Panc1 (cell line): ENCODE measurements around the gene VSX2. TPM values are rescaled to one million over a fixed set of nuclear protein-coding genes. Genes with fewer than 3 reads are reported as not detected.

Source experiments
- ATAC-seq: fragments of 200-7000 bp; cut with Tn5 transposase; 2 replicates; pipeline ENCODE4 v1.9.1; 2020; ENCODE audit warnings: mild to moderate bottlenecking, moderate library complexity
- BruUV-seq: library from RNA; stranded (reverse); fragments of 400-500 nt; replicated peaks from 2 replicates; lab custom pipeline; 2021; lab: Mats Ljungman, UMichigan
- CTCF ChIA-PET: fragments of 300-600 bp; sonication (Branson Sonifier 250); formaldehyde crosslinking; loops from one replicate; lab custom pipeline; 2022; ENCODE audit warnings: antibody characterized with exemption; lab: Charles Lee
- POLR2A ChIA-PET: fragments of 300-600 bp; sonication (Branson Sonifier 250); formaldehyde crosslinking; loops from one replicate; lab custom pipeline; 2022; ENCODE audit warnings: antibody characterized with exemption; lab: Charles Lee
- DNase-seq: peaks from one replicate; pipeline ENCODE4 v3.0.0-alpha.2; 2010; ENCODE audit warnings: low read depth, low spot score
- H3K27ac ChIP-seq: 2 replicates; pipeline ENCODE4 v1.5.1; 2011; ENCODE audit warnings: mild to moderate bottlenecking, low read length, inconsistent platforms
- H3K27me3 ChIP-seq: fragments of 200-500 bp; sonication (Bioruptor generic); 2 replicates; pipeline ENCODE4 v1.6.0; 2014; ENCODE audit warnings: low read length, inconsistent platforms; ENCODE audit not compliant: control insufficient read depth, insufficient read depth
- H3K36me3 ChIP-seq: fragments of 200-500 bp; sonication (Bioruptor generic); 2 replicates; pipeline ENCODE4 v1.5.1; 2014; ENCODE audit warnings: inconsistent platforms, mild to moderate bottlenecking, low read length, moderate library complexity; ENCODE audit not compliant: control insufficient read depth, insufficient read depth
- H3K4me1 ChIP-seq: 2 replicates; pipeline ENCODE4 v1.5.1; 2011; ENCODE audit warnings: inconsistent platforms, mild to moderate bottlenecking, low read length, moderate library complexity; ENCODE audit not compliant: control insufficient read depth, insufficient read depth
- H3K4me3 ChIP-seq, 2 experiments: 2 replicates each; pipeline ENCODE4 v1.5.1; 2011 to 2012; ENCODE audit warnings: low read depth in 2 of 2, low read length in 2 of 2, mild to moderate bottlenecking in 2 of 2, inconsistent platforms in 1 of 2, moderate library complexity in 1 of 2
- H3K9me3 ChIP-seq: fragments of 200-500 bp; sonication (Bioruptor generic); 2 replicates; pipeline ENCODE4 v1.5.1; 2014; ENCODE audit warnings: low read depth, mild to moderate bottlenecking, inconsistent platforms, low read length, moderate library complexity; ENCODE audit not compliant: control insufficient read depth, insufficient read depth
- POLR2AphosphoS5 ChIP-seq: IDR thresholded peaks from 2 replicates; pipeline ENCODE4 v1.6.1; 2012; ENCODE audit warnings: mild to moderate bottlenecking, low read depth, low read length, moderate library complexity
- SIN3A ChIP-seq: IDR thresholded peaks from 2 replicates; pipeline ENCODE4 v1.6.1; 2012; ENCODE audit warnings: low read depth, mild to moderate bottlenecking, low read length, moderate library complexity, borderline replicate concordance; ENCODE audit not compliant: insufficient read depth
- TCF7L2 ChIP-seq: IDR thresholded peaks from 2 replicates; pipeline ENCODE4 v1.6.1; 2011; ENCODE audit warnings: mild to moderate bottlenecking, low read depth, low read length, inconsistent platforms
- in situ Hi-C: cut with HindIII; loops from 2 replicates; pipeline ENCODE4 v1.10.0; 2016; ENCODE audit warnings: low sequenced_read_pairs, low pct_unique_long_range_greater_than_20kb
- intact Hi-C: fragments of 100-400 bp; cut with micrococcal nuclease; formaldehyde crosslinking; loops from one replicate; pipeline ENCODE4 v1.10.0; 2022; ENCODE audit not compliant: unreplicated experiment
- total RNA-seq: library from RNA; stranded (reverse); gene quantifications from one replicate; pipeline ENCODE4 v1.2.1, GENCODE V29; 2021; ENCODE audit not compliant: unreplicated experiment
- TF ChIP-seq, protein P1 (sequence below): fragments of 450-650 bp; IDR thresholded peaks from 2 replicates; pipeline ENCODE4 v1.5.1; 2017; ENCODE audit warnings: mild to moderate bottlenecking
- TF ChIP-seq, protein P2 (sequence below), 2 experiments: IDR thresholded peaks; 2 replicates each; pipeline ENCODE4 v1.6.1; 2011 to 2012; ENCODE audit warnings: low read depth in 2 of 2, control low read depth in 1 of 2, low read length in 1 of 2, mild to moderate bottlenecking in 1 of 2, moderate library complexity in 1 of 2; ENCODE audit not compliant: insufficient read depth in 1 of 2

VSX2 gene
- total RNA-seq, 1 experiment from 2014 or later: not detected

DNA sequence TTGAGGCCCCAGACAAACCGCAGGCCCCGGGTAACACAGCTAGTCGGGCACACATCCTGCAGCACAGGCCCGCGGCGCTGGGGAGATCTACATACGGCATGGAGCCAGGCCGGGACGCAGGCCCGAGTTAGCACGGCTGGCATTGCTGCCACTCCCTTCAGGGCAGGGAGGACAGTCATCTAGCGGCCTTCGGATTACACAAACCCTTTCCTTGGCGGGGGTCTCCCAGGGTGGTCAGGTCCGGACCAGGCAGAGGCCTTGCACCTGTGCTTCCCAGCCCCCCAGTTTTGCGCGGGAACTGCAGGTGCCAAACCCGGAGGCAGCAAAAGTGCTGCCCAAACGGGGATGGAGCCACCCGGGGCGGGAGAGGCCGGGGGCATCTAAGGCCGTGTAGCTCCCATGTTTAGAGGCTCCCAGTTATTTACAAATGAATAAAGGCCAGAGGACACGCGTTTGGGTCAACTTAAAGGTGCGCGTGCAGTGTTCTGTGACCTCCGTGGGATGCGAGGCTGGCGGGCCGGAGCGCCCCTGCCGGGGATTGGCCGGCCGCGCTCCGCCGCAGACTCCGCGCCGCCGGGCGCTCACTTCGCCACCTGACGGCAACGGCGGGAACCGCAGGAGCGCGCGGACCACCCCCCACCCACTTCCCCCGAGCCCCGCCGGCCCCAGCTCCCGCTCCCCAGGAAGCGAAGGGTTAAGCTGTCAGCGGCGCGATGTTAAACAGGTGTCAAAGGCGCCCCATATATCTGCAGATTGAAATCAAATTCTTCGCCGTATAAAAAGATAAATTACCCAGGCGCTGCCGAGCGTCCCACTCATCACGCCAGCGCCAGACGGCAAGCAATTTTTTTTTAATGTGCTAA, 18.1 kb downstream of the VSX2 start:
- H3K4me3 ChIP-seq: peak overlapping the region; percentile 41 to 59
- TF ChIP-seq, protein P1, sequence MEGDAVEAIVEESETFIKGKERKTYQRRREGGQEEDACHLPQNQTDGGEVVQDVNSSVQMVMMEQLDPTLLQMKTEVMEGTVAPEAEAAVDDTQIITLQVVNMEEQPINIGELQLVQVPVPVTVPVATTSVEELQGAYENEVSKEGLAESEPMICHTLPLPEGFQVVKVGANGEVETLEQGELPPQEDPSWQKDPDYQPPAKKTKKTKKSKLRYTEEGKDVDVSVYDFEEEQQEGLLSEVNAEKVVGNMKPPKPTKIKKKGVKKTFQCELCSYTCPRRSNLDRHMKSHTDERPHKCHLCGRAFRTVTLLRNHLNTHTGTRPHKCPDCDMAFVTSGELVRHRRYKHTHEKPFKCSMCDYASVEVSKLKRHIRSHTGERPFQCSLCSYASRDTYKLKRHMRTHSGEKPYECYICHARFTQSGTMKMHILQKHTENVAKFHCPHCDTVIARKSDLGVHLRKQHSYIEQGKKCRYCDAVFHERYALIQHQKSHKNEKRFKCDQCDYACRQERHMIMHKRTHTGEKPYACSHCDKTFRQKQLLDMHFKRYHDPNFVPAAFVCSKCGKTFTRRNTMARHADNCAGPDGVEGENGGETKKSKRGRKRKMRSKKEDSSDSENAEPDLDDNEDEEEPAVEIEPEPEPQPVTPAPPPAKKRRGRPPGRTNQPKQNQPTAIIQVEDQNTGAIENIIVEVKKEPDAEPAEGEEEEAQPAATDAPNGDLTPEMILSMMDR: peak; percentile 97
- TF ChIP-seq, protein P2, sequence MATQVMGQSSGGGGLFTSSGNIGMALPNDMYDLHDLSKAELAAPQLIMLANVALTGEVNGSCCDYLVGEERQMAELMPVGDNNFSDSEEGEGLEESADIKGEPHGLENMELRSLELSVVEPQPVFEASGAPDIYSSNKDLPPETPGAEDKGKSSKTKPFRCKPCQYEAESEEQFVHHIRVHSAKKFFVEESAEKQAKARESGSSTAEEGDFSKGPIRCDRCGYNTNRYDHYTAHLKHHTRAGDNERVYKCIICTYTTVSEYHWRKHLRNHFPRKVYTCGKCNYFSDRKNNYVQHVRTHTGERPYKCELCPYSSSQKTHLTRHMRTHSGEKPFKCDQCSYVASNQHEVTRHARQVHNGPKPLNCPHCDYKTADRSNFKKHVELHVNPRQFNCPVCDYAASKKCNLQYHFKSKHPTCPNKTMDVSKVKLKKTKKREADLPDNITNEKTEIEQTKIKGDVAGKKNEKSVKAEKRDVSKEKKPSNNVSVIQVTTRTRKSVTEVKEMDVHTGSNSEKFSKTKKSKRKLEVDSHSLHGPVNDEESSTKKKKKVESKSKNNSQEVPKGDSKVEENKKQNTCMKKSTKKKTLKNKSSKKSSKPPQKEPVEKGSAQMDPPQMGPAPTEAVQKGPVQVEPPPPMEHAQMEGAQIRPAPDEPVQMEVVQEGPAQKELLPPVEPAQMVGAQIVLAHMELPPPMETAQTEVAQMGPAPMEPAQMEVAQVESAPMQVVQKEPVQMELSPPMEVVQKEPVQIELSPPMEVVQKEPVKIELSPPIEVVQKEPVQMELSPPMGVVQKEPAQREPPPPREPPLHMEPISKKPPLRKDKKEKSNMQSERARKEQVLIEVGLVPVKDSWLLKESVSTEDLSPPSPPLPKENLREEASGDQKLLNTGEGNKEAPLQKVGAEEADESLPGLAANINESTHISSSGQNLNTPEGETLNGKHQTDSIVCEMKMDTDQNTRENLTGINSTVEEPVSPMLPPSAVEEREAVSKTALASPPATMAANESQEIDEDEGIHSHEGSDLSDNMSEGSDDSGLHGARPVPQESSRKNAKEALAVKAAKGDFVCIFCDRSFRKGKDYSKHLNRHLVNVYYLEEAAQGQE (IDR thresholded peaks at IDR 0.05; ENCODE audit: insufficient read depth in 1 of 2, low read depth in 2 of 2, low read length in 1 of 2): no peak
- ATAC-seq (peak; percentile 84), DNase-seq (no peak)
- no TSS peak for BruUV-seq
- POLR2A ChIA-PET: no interaction called here
- no peaks in the 10 kb centered on the region for H3K9me3 ChIP-seq
- no peaks in the 10 kb centered on the region for H3K36me3 ChIP-seq
- H3K27ac ChIP-seq: no peak overlapping the region
- intact Hi-C loops: no loop called here
- no peaks in the 10 kb centered on the region for H3K27me3 ChIP-seq
- CTCF ChIA-PET: interaction anchor here (0.6 to 0.8 kb wide), 6 partner anchors 9 to 548 kb away, joined by 3 to 14 read pairs (median 5); no protein-coding TSS in a partner anchor
- in situ Hi-C loops: no loop called here
- no peaks in the 10 kb centered on the region for H3K4me1 ChIP-seq

DNA sequence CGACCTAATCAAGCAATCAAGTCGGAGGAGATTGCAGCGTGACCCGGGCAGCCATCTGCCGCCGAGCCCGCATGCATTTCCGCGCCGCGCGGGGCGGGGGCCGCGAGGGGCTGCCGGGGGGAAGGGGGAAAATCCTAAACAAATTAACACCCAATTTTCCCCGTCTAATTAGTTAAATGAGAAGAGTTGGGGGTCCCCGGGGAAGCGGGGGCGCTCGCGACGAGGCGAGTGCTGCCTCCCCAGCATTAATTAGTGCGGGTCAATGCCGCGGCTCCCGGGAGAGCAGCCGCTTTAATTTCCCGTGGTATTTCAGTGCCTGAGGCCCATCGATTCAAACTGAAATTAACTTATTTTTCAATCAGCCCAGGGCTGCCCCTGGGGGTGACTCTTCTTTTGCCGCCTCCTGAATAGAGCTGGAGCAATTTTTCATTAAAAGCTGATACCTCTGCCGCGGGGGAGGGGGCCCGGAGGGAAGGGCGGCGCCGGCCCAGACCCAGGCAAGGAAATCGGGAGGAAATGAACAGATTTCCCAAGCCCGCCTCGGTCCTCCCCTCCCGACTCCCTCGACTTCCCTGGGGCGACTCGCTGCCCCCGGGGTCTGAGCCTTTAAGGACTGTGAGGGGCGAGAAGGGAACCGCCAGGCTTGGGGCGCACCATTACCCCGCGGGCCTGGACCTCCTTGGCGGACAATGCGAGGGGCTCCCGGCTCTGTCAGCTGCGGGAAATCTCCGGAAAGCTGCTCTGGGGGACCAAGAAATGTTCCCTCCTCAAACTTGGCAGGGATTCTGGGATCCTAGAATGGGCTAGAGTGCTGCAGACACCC, 18.9 kb downstream of the VSX2 start:
- POLR2A ChIA-PET: no interaction called here
- Histone ChIP-seq H3K36me3 (no peaks in the 10 kb centered on the region), H3K27ac (no peak overlapping the region), H3K4me3 (peak overlapping the region; percentile 41 to 59), H3K27me3 (no peaks in the 10 kb centered on the region), H3K9me3 (no peaks in the 10 kb centered on the region), H3K4me1 (no peaks in the 10 kb centered on the region)
- intact Hi-C loops: no loop called here
- CTCF ChIA-PET: interaction anchor here (0.7 kb wide), 1 partner anchor 193 kb away, joined by 6 read pairs; no protein-coding TSS in a partner anchor
- in situ Hi-C loops: no loop called here
- ATAC-seq (no peak), DNase-seq (no peak)
- no TSS peak for BruUV-seq
- TF ChIP-seq POLR2AphosphoS5 (no peak), SIN3A (no peak), TCF7L2 (no peak)
- TF ChIP-seq, protein P2 (IDR thresholded peaks at IDR 0.05; ENCODE audit: insufficient read depth in 1 of 2, low read depth in 2 of 2, low read length in 1 of 2): no peak
- TF ChIP-seq, protein P1: no peak
